Measurements from ENCODE around the gene STOX2.

Gene STOX2, protein sequence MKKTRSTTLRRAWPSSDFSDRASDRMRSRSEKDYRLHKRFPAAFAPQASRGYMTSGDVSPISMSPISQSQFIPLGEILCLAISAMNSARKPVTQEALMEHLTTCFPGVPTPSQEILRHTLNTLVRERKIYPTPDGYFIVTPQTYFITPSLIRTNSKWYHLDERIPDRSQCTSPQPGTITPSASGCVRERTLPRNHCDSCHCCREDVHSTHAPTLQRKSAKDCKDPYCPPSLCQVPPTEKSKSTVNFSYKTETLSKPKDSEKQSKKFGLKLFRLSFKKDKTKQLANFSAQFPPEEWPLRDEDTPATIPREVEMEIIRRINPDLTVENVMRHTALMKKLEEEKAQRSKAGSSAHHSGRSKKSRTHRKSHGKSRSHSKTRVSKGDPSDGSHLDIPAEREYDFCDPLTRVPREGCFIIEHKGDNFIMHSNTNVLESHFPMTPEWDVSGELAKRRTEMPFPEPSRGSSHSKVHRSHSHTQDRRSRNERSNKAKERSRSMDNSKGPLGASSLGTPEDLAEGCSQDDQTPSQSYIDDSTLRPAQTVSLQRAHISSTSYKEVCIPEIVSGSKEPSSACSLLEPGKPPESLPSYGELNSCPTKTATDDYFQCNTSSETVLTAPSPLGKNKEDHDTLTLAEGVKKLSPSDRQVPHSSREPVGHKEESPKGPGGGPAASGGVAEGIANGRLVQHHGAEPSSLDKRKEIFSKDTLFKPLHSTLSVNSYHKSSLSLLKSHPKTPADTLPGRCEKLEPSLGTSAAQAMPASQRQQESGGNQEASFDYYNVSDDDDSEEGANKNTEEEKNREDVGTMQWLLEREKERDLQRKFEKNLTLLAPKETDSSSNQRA (N-terminal part only)

GRCh38 chr4:183905081-183905592 lies at the start of gene STOX2:
TSS of gene STOX2 (plus strand) at chr4:183905307. CDS start at chr4:183906791, 1,484 bp downstream.
- DNase-seq (ENCODE audit: low read depth in 3 of 3) = peak in 1 of 3 donors; percentile 7

- DNase-seq (ENCODE audit: low read depth in 3 of 3) = no peak
These were observed 49.5 kb upstream of the STOX2 start for GRCh38 chr4:183855323-183856190.

DNA sequence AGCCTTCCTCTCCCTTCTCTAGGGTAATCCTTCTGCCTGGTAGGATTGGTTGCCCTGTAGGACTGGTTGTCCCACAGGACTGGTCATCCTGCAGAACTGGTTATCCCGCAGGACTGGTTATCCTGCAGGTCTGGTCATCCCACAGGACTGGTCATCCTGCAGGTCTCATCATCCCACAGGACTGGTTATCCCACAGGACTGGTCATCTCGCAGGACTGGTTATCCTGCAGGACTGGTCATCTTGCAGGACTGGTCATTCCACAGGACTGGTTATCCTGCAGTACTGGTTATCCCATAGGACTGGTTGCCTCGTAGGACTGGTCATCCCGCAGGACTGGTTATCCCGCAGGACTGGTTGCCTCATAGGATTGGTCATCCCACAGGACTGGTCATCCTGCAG lies 48.1 kb upstream of the STOX2 start:
- DNase-seq (ENCODE audit: low read depth in 3 of 3) = no peak

DNA sequence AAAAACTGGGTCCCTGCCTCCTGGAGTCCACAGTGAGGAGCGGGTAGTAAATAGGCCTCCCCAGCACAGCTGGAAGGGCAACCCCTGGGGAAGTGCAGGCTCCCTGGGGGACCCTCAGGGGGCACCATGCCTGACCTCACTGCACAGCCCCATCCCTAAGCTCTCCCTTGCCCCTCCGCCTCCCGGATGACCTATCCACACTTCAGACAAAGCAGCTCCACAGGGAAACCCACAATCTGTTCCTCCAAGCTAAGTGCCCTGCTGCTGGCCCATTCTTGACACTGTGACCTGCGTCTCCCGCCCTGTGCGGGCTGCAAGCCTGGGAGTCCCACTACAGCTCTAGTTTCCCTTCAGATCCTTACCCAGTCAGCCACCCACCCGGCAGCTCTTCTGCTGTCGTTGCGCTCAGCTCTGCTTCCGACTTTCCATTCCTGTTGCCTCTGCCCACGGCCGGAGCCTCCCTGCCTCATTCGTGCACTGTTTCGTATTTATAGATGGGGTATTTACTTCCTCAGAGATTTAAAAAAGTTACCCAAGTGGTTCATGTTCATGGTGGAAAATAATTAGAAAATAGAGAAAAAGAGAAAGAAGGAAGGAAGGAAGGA lies 47.0 kb upstream of the STOX2 start:
- no peak for DNase-seq (ENCODE audit: low read depth in 3 of 3)

- no peak for DNase-seq (ENCODE audit: low read depth in 3 of 3)
These were observed 45.0 kb upstream of the STOX2 start for GRCh38 chr4:183860119-183860518.

GRCh38 chr4:183860731-183861130 lies 44.4 kb upstream of the STOX2 start:
- no peak for DNase-seq (ENCODE audit: low read depth in 3 of 3)

DNA sequence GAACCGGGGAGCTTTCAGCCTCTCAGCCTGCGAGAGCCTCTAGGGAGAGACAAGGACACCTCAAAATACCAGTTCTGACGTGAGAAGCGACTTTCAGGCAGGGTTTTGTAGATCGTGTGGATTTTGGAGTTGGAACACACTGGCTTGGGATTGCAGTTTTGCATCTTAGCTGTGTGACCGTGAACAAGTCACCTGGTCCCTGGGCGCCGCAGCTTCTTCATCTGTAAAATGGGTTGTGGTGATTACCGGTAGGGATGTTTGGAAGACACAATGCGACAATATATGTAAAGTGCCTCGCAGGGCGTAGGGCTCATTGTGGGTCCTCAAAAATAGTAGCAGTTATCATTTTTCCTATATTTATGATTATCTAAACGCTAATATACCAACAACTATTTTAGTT lies 43.7 kb upstream of the STOX2 start:
- DNase-seq (ENCODE audit: low read depth in 3 of 3) = no peak

DNA sequence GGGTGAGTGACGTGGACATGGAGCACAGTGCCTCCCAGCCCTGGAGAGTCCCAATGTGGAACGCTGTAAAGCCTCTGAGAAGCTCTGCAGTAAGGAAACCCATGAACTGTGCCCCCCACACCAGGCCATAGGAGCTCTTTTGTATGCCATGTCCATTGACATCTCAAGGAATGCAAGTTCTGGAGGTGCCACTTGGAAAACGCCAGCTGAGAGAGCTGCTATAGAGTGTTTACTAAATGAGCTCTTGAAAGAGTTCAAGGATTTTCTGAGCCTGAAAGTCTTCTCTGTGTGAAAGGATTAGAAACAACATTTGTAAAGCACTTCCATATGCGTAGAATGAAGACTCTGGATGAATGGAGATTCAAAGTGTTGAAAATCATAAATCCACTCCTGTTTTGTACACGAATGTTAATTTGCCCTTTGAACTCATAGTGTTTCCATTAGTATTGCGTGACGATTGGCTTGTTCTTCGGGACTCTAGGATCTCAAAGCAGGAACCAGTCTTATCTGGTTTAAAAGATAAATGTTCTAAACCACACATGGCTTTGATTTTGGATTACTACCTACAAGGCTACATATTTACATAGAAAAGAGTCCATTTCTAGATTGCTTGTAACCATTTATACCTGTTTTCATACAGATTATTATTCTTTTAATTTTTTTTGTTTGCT lies 41.8 kb upstream of the STOX2 start:
- DNase-seq (ENCODE audit: low read depth in 3 of 3) = no peak

DNA sequence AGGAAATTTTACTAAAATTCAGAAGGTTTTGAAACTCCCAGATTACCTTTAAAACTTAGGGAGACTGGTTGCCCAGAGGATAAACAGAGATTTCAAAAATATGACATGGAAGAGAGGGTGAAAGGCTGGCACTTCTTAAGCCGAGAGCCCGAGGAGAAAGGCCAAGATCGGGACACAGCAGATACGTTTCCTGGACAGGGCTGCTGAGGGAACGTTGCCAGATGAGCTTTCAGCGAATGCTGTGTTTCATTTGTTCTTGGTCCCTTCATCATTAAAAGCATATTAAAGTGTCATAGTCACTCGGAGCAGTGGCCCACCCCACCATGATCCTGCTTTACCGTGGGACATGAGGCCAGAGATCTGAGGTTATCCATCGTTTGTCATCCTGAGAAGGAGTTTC lies 37.9 kb upstream of the STOX2 start:
- DNase-seq (ENCODE audit: low read depth in 3 of 3) = no peak

- no peak for DNase-seq (ENCODE audit: low read depth in 3 of 3)
These were observed 34.1 kb upstream of the STOX2 start for GRCh38 chr4:183870997-183871396.

DNA sequence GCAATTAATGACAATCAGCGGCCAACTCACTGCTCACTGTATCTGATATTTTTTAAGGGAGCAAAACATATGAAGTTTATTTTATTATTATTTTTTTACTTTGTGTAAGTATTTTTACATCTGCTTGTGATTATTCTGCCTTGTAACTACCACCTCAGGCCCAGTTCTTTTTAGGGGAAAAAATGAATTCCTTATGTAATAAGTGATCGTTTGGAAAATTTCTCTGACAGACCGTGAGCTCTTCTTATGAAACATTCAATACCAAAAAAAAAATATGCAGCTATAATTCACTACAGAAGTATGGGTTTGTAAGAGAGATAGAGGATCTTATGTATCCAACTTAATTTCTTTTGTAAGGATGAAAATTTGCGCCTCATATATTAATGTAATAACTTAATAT lies 33.5 kb upstream of the STOX2 start:
- DNase-seq (ENCODE audit: low read depth in 3 of 3) = no peak

DNA sequence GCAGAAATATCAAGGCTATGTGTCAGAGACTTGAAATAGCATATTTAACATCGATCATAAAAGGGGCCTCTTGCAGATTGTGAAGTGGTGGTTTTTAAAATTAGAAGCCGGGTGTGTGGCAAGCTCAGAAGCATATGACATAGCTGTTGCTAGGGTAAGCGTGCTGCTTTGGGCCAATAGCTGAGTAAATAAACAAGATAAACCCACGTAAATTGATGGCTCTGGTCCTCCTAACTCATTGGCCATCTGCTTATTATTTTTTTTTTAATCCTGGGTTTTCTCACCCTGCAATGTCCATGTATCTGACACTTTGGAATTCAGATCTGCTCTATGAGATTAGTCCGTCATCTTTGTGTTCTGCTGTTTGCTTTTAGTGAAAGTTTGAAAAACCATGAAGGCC lies 32.6 kb upstream of the STOX2 start:
- no peak for DNase-seq (ENCODE audit: low read depth in 3 of 3)

- DNase-seq (ENCODE audit: low read depth in 3 of 3) = no peak
These were observed 31.5 kb upstream of the STOX2 start for GRCh38 chr4:183873409-183874185.

GRCh38 chr4:183875251-183875825 lies 29.8 kb upstream of the STOX2 start:
- no peak for DNase-seq (ENCODE audit: low read depth in 3 of 3)

DNA sequence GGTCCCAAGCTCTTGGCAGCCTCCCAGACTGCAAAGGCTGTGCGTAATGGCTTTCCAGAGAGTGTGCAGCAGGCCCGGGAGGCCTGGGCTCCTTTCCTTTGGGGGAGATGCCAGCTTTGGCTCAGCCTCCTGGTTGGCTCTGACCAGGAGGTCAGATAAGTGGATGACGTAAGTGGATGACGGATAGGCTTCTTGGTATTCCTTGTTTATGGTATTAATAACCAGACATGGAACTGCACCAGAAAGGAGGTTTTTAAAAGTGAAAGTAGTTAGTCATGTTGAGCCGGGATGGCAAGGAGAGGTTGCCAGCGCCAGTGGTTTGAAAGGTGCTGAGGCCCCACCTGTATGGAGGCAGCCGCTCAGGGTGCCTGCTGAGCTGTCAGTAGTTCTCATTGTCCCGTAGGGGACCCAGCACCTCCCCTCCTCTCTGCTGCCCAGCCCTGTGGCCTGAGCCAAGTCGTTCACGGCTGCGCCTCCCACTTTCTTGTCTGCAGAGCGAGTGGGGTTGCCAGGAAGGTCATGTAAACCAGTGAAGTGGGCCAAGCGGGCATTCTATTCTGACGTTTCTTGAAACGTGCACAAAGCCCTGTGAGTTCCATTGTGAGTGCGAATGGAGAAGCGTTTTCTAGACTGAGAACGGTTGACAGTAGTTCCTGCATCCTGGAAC lies 28.7 kb upstream of the STOX2 start:
- DNase-seq (ENCODE audit: low read depth in 3 of 3) = no peak

DNA sequence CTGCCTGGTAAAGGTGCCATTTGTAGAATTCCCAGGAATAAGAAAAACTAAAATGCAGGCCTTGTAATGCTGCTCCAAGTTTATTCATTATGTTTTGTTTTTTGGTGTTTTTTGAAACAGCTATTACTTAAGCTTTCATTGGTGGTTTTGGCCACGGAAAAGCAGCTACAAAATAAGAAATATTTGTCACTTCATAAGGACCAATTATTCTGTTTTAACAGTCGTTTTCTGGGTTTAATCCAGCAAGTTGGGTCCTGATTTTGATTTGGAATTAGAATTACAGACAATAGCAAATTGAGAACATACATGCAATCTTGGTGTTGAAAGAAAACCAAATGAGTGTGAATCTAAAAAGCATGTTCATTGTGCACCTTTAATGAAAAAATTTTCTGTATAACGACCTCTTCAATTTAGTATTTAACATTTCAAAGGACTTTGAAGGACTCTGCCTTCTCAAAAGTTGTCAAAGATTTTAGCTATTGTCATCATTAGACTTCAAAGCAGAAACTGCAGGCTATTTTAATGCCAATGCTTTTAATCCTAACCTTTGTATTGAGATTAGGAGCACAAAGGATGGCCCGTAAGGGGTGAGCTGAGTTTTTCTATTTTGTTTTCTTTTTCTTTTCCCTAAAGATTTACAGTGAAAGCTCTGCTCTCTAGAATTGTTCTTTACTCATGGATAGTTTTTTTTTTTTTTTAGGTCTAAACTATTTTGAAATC lies 26.7 kb upstream of the STOX2 start:
- DNase-seq (ENCODE audit: low read depth in 3 of 3) = no peak

DNA sequence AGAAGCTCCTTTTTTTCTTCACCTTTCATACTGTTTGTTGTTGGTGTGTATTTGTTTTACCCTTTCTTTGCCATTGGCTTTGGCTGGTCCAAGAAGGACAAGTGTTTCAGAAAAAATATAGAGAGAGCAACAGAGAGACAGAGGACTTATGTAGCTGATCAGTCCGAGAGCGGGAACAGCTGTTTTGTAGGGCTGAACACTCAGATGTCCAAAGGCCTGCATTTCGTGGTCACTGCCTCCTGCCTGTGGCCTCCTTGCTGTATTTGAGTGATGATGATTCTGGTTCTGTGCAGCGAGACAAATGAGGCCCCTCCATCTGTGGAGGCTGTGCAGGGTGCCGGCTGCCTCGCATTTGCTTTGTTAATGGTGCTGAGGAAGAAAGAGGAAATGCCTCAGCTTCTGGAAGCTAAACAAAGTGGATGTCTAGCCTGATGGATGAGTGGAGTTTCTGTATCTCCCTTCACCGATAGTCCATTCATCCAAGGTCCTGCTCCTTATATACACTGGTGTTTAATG lies 19.8 kb upstream of the STOX2 start:
- DNase-seq (ENCODE audit: low read depth in 3 of 3) = no peak

DNA sequence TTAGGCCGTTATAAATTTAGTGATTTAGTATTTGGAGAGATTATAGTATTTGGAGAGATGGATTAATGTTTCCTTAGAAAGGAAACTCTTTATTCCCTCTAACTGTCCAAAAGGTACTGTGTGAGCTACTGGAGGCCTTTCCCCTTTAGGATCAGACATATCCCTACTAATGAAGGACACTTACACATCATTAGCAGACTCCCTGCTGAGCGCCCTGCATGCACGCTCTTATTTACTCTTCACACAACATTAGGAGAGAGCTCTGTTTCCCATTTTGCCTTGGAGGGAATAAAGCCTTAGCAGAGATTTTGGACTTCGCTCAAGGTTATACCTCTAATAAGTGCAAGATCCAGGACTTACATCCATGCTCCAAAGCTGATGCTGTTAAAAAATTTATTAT lies 17.8 kb upstream of the STOX2 start:
- no peak for DNase-seq (ENCODE audit: low read depth in 3 of 3)
